ENCODE measurements around the gene MEA1.

GRCh38 chr6:43060034-43060754, 46.4 kb upstream of the MEA1 start:
- TF ChIP-seq CTCF (IDR thresholded peaks at IDR 0.05) (no peak), EZH2 (IDR thresholded peaks at IDR 0.05) (no peak)
